Prostate gland (tissue), 2 donors: ENCODE data around the gene PSMG1.

Experiments
- CTCF ChIP-seq, 4 experiments: fragments of 200-600 bp in 2 of 4; fragments of 450-650 bp in 2 of 4; sonication (generic) in 2 of 4; IDR thresholded peaks; 1 replicate in 3 of 4; 2 replicates in 1 of 4; pipeline ENCODE4 v1.5.1; 2016 to 2019; ENCODE audit warnings: antibody characterized with exemption in 4 of 4, mild to moderate bottlenecking in 2 of 4, moderate library complexity in 2 of 4
- POLR2A ChIP-seq: fragments of 450-650 bp; IDR thresholded peaks from one replicate; pipeline ENCODE4 v1.6.1; 2016; ENCODE audit warnings: antibody characterized with exemption, mild to moderate bottlenecking
- POLR2AphosphoS5 ChIP-seq: sonication (generic); formaldehyde crosslinking; IDR thresholded peaks from one replicate; pipeline ENCODE4 v1.6.1; 2017; ENCODE audit warnings: antibody characterized with exemption

- TF ChIP-seq CTCF (IDR thresholded peaks at IDR 0.05): no peak
- no peak for TF ChIP-seq POLR2AphosphoS5
- no peak for TF ChIP-seq POLR2A
These were observed 13.1 kb upstream of the PSMG1 start for GRCh38 chr21:39196310-39196709.
